ENCODE results near the gene CACNA2D3. TPM values are rescaled to one million over a fixed set of nuclear protein-coding genes. Genes with fewer than 3 reads are reported as not detected.

CACNA2D3 gene
- total and polyA plus RNA-seq, 7 donors = 2.7 to 13.5 (median 9.0) TPM

GRCh38 chr3:54905261-54905888 is 783.0 kb downstream of the CACNA2D3 start:
- no peaks in the 10 kb centered on the region for H3K27me3 ChIP-seq (ENCODE audit: insufficient read depth in 3 of 3, low read length in 2 of 3)
- peaks cover 52% of the 10 kb centered on the region for H3K4me1 ChIP-seq
- H3K36me3 ChIP-seq (ENCODE audit: insufficient read depth in 1 of 2, low read depth in 1 of 2) = no peaks in the 10 kb centered on the region
- H3K9me3 ChIP-seq = no peaks in the 10 kb centered on the region
- intact Hi-C loops (cut with DNase I) = no loop called here
- H3K4me3 ChIP-seq = no peak overlapping the region
- ATAC-seq (no peak), DNase-seq (no peak)
- WGBS, 3 donors = 39 to 43% (median 41%) methylated on average over 2 of the region's 2 CpGs
- peak overlapping the region; percentile 78 for H3K27ac ChIP-seq
- no peak for TF ChIP-seq CTCF (IDR thresholded peaks at IDR 0.05)

GRCh38 chr3:54905920-54906319 is 783.6 kb downstream of the CACNA2D3 start:
- H3K4me1 ChIP-seq = peaks cover 47% of the 10 kb centered on the region
- no peaks in the 10 kb centered on the region for H3K27me3 ChIP-seq (ENCODE audit: insufficient read depth in 3 of 3, low read length in 2 of 3)
- no peak overlapping the region for H3K4me3 ChIP-seq
- ATAC-seq = peak in 1 of 4 donors; percentile 32
- TF ChIP-seq CTCF (IDR thresholded peaks at IDR 0.05) = no peak
- H3K27ac ChIP-seq = peak overlapping the region; percentile 78
- intact Hi-C loops (cut with DNase I) = no loop called here
- DNase-seq = no peak
- 50 to 60% (median 51%) methylated on average over 3 of the region's 3 CpGs for WGBS, 3 donors
- H3K36me3 ChIP-seq (ENCODE audit: insufficient read depth in 1 of 2, low read depth in 1 of 2) = no peaks in the 10 kb centered on the region
- H3K9me3 ChIP-seq = no peaks in the 10 kb centered on the region

GRCh38 chr3:54906763-54907162 is 784.4 kb downstream of the CACNA2D3 start:
- 30 to 47% (median 44%) methylated on average over 2 of the region's 2 CpGs for WGBS, 3 donors
- Histone ChIP-seq H3K27me3 (ENCODE audit: insufficient read depth in 3 of 3, low read length in 2 of 3) (no peaks in the 10 kb centered on the region), H3K27ac (peak overlapping the region; percentile 78), H3K36me3 (ENCODE audit: insufficient read depth in 1 of 2, low read depth in 1 of 2) (no peaks in the 10 kb centered on the region), H3K4me3 (no peak overlapping the region), H3K9me3 (no peaks in the 10 kb centered on the region), H3K4me1 (peaks cover 39% of the 10 kb centered on the region)
- no peak for TF ChIP-seq CTCF (IDR thresholded peaks at IDR 0.05)
- DNase-seq (no peak), ATAC-seq (peak; percentile 91 to 96 (median 94))
- intact Hi-C loops (cut with DNase I) = no loop called here

GRCh38 chr3:54909191-54909590 is 786.8 kb downstream of the CACNA2D3 start:
- H3K4me1 ChIP-seq = peaks cover 30% of the 10 kb centered on the region
- ATAC-seq = no peak
- no peak for DNase-seq
- no peak overlapping the region for H3K4me3 ChIP-seq
- H3K27me3 ChIP-seq (ENCODE audit: insufficient read depth in 3 of 3, low read length in 2 of 3) = no peaks in the 10 kb centered on the region
- H3K36me3 ChIP-seq (ENCODE audit: insufficient read depth in 1 of 2, low read depth in 1 of 2) = no peaks in the 10 kb centered on the region
- TF ChIP-seq CTCF (IDR thresholded peaks at IDR 0.05) = no peak
- H3K9me3 ChIP-seq = no peaks in the 10 kb centered on the region
- 61 to 79% (median 67%) methylated on average over 2 of the region's 2 CpGs for WGBS, 3 donors
- H3K27ac ChIP-seq = no peak overlapping the region
- intact Hi-C loops (cut with DNase I) = no loop called here

- 70 to 82% (median 78%) methylated on average over 2 of the region's 2 CpGs for WGBS, 3 donors
- intact Hi-C loops (cut with DNase I) = no loop called here
Measured at GRCh38 chr3:54914180-54914579, 791.8 kb downstream of the CACNA2D3 start.

More at GRCh38 chr3:54914180-54914579, 791.8 kb downstream of the CACNA2D3 start:
- ATAC-seq (no peak), DNase-seq (no peak)
- Histone ChIP-seq H3K4me3 (no peak overlapping the region), H3K9me3 (no peaks in the 10 kb centered on the region), H3K36me3 (ENCODE audit: insufficient read depth in 1 of 2, low read depth in 1 of 2) (no peaks in the 10 kb centered on the region), H3K4me1 (peaks cover 1% of the 10 kb centered on the region), H3K27me3 (ENCODE audit: insufficient read depth in 3 of 3, low read length in 2 of 3) (no peaks in the 10 kb centered on the region), H3K27ac (no peak overlapping the region)
- TF ChIP-seq CTCF (IDR thresholded peaks at IDR 0.05) = no peak

Measured in psoas muscle (tissue), 8 donors.